Measurements from ENCODE around the gene BUB1B.

DNA sequence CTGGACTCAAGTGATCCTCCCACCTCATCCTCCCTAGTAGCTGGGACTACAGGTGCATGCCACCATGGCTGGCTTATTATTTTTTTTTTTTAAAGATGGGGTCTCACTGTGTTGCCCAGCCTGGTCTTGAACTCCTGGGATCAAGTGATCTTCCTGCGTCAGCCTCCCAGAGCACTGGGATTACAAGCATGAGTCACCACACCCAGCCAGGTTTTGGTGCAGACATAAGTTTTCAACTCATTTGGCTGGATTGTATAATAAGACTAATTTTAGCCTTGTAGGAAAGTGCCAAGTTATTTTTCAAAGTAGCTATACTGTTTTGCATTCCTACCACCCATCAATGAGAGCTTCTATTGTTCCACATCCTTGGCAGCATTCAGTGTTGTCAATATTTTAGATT, 32.1 kb downstream of the BUB1B start:
- TF ChIP-seq, protein P1, sequence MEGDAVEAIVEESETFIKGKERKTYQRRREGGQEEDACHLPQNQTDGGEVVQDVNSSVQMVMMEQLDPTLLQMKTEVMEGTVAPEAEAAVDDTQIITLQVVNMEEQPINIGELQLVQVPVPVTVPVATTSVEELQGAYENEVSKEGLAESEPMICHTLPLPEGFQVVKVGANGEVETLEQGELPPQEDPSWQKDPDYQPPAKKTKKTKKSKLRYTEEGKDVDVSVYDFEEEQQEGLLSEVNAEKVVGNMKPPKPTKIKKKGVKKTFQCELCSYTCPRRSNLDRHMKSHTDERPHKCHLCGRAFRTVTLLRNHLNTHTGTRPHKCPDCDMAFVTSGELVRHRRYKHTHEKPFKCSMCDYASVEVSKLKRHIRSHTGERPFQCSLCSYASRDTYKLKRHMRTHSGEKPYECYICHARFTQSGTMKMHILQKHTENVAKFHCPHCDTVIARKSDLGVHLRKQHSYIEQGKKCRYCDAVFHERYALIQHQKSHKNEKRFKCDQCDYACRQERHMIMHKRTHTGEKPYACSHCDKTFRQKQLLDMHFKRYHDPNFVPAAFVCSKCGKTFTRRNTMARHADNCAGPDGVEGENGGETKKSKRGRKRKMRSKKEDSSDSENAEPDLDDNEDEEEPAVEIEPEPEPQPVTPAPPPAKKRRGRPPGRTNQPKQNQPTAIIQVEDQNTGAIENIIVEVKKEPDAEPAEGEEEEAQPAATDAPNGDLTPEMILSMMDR (conservative IDR thresholded peaks at IDR 0.05; ENCODE audit: low read length), result no peak
- TF ChIP-seq EZH2phosphoT487 (IDR thresholded peaks at IDR 0.05; ENCODE audit: borderline replicate concordance, low read depth, low read length), result no peak

Measured in OCI-LY7 (cell line).